ENCODE data around the gene C2orf72. TPM values are rescaled to one million over a fixed set of nuclear protein-coding genes. Genes with fewer than 3 reads are reported as not detected.
A peak's percentile ranks its signal among the peaks of the same experiment; 100 is the strongest.

Gene C2orf72
- total and polyA plus RNA-seq, 2 of the 4 experiments (the other 2 are of a cell fraction): 0.09 to 0.18 TPM

DNA sequence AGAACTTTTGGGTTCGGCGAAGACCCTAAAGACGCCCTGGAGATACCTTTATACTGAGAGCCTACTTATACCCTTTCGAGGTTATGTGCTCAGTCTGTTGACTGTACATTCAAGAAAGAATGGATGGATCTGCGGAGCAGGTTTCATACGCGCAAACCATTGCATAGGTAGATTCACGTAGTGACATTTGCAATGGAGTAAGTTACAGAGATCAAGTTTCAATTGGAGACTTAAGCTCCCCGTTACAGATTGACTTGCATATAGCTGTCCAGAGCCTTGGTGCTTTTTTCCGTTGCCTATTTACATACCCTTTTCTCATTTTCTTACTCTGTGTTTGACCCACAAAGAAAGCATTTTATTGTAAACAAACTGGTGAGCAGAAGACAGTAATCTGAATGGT, 20.3 kb downstream of the C2orf72 start:
- Histone ChIP-seq H2BK120ac (ENCODE audit: low read depth, low read length) (no peak overlapping the region), H4K8ac (ENCODE audit: low read depth in 2 of 2, low read length in 2 of 2) (peak overlapping the region; percentile 67 to 82; a peak in 3 of 4 replicates), H2BK5ac (ENCODE audit: low read depth, low read length, poor library complexity, severe bottlenecking) (peak overlapping the region; percentile 99), H3K23ac (ENCODE audit: low read depth, low read length) (peak overlapping the region; percentile 61), H3K4ac (ENCODE audit: low read depth, low read length) (peak overlapping the region; percentile 58; the same call in 1 of the 2 replicates), H4K20me1 (ENCODE audit: insufficient read depth, low read length) (peaks cover 20% of the 10 kb centered on the region; the same call in 1 of the 2 replicates), H3K9ac (ENCODE audit: low read depth, low read length) (peak overlapping the region; percentile 96), H2AK9ac (replicated peaks; ENCODE audit: low read depth, low read length, poor library complexity) (peak overlapping the region; percentile 98), H3K4me2 (ENCODE audit: low read depth, low read length) (peak overlapping the region; percentile 100), H3K9me3 (ENCODE audit: control insufficient read depth, insufficient read depth, low read length) (no peaks in the 10 kb centered on the region), H3K9me1 (ENCODE audit: insufficient read depth, low read length) (peaks cover 8% of the 10 kb centered on the region), H3K27me3 (ENCODE audit: control insufficient read depth, insufficient read depth, low read length) (no peaks in the 10 kb centered on the region), H3K36me3 (ENCODE audit: control insufficient read depth, insufficient read depth, low read length) (peaks cover 5% of the 10 kb centered on the region), H3K79me1 (ENCODE audit: low read depth in 1 of 2, low read length in 2 of 2) (peaks cover 10 to 21% of the 10 kb centered on the region in 2 experiments; a peak in 3 of 4 replicates), H4K91ac (ENCODE audit: insufficient read depth, low read depth, low read length) (0 out of 2 replicates have a peak overlapping the region, but pooled peaks have one; percentile 38), H3K4me3 (ENCODE audit: insufficient read depth, low read depth, low read length) (peak overlapping the region; percentile 84), H2AFZ (replicated peaks; ENCODE audit: low read length, poor library complexity) (peak overlapping the region; percentile 98), H4K5ac (ENCODE audit: low read depth, low read length) (peak overlapping the region; percentile 20; the same call in 1 of the 2 replicates), H3K4me1 (ENCODE audit: control insufficient read depth, insufficient read depth, low read length) (0 out of 2 replicates have a peak, but pooled peaks cover 2% of the 10 kb centered on the region), H3K27ac (ENCODE audit: insufficient read depth, low read length) (peak overlapping the region; percentile 98; the same call in 1 of the 2 replicates), H3K14ac (replicated peaks; ENCODE audit: low read depth, low read length) (peak overlapping the region; percentile 54; the same call in 1 of the 2 replicates), H2AK5ac (ENCODE audit: low read depth, low read length) (no peak overlapping the region), H3K56ac (ENCODE audit: extremely low read depth, insufficient read depth, low read length) (0 out of 2 replicates have a peak overlapping the region, but pooled peaks have one; percentile 45), H3K18ac (ENCODE audit: low read depth, low read length) (no peak overlapping the region), H2BK20ac (ENCODE audit: low read depth, low read length) (no peak overlapping the region), H2BK15ac (ENCODE audit: low read depth, low read length) (no peak overlapping the region)
- TF ChIP-seq RCOR1 (IDR thresholded peaks at IDR 0.05; ENCODE audit: insufficient replicate concordance, low read length): no peak
- no peak for TF ChIP-seq RAD21 (IDR thresholded peaks at IDR 0.05; ENCODE audit: low read length)
- no peak for TF ChIP-seq MAZ (IDR thresholded peaks at IDR 0.05; ENCODE audit: borderline replicate concordance, low read depth, low read length)
- no peak for TF ChIP-seq POLR2A (IDR thresholded peaks at IDR 0.05; ENCODE audit: low read depth, low read length)
- TF ChIP-seq, protein P1, sequence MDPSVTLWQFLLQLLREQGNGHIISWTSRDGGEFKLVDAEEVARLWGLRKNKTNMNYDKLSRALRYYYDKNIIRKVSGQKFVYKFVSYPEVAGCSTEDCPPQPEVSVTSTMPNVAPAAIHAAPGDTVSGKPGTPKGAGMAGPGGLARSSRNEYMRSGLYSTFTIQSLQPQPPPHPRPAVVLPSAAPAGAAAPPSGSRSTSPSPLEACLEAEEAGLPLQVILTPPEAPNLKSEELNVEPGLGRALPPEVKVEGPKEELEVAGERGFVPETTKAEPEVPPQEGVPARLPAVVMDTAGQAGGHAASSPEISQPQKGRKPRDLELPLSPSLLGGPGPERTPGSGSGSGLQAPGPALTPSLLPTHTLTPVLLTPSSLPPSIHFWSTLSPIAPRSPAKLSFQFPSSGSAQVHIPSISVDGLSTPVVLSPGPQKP (IDR thresholded peaks at IDR 0.05; ENCODE audit: borderline replicate concordance, low read depth, low read length): no peak
- ChIA-PET CTCF (interaction anchor here (0.8 to 1.0 kb wide), 2 partner anchors 11 to 167 kb away, joined by 3 to 4 read pairs; no protein-coding TSS in a partner anchor), POLR2A (ENCODE audit: unreplicated experiment) (no interaction called here)
- BruUV-seq (replicated peaks): no TSS peak
- DNase-seq: peak; percentile 31
- in situ Hi-C loops (cut with MboI; ENCODE audit: low sequenced_read_pairs): no loop called here
- WGBS, 2 experiments (ENCODE audit: extremely low coverage in 2 of 2, insufficient read length in 1 of 2): 20% methylated on average over 3 of the region's 10 CpGs; no CpG with 5 or more reads in 1 of the 2 experiments
- dilution Hi-C loops (cut with HindIII; ENCODE audit: low sequenced_read_pairs, unreplicated experiment): no loop called here
- intact Hi-C loops (cut with micrococcal nuclease): no loop called here
- no peak for ATAC-seq (ENCODE audit: low read depth)

All from IMR-90 (cell line).